Uterus (tissue), 2 donors: ENCODE measurements around the gene CHERP.

Experiments
- POLR2A ChIP-seq, 2 donors: fragments of 450-650 bp; IDR thresholded peaks; one replicate each; pipeline ENCODE4 v1.6.1; 2016; ENCODE audit warnings: antibody characterized with exemption in 2 of 2, mild to moderate bottlenecking in 1 of 2, moderate library complexity in 1 of 2
- TF ChIP-seq, protein P1 (sequence below), 4 experiments: fragments of 200-600 bp in 2 of 4; fragments of 450-650 bp in 2 of 4; sonication (generic) in 2 of 4; IDR thresholded peaks; one replicate each; pipeline ENCODE4 v1.5.1; 2016 to 2019; ENCODE audit warnings: antibody characterized with exemption in 4 of 4, mild to moderate bottlenecking in 2 of 4, moderate library complexity in 1 of 4

DNA sequence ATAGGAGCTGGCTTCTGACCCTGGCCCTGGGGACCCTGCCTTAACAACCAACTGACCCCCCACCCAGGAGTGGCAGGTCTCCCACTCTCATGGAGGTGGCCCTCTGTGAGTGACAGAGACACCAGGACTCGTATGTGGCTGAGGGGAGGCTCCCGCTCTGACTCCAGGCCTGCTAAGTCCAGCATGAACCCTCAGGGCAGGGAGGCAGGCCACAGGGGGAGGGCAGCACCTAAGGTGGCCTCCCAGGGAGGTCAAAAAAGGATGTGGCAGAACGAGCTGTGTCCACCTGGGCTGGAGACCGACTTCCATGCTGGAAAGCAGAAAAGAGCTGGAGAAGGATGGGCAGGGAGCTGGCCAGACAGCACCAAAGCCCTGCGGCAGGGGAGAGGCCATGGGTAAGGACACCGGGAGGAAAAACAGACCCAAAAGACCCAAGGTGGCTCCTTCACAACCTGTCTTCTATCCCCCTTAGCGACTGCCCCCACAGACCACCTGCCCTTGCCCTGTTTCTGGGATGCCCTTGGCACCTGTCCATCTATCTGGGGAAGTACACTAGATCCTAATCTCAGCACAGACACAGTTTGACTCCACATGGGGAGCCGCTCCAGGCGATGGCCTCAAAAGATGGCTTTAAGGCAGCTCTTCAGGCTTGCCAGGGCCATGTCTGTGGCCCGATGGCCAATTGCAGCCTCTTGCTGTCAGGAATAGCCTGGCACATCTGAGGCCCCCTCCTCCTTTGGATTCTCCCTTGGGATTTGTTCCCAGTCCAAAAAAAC is 40.4 kb upstream of the CHERP start:
- TF ChIP-seq POLR2A (IDR thresholded peaks at IDR 0.05): no peak
- TF ChIP-seq, protein P1, sequence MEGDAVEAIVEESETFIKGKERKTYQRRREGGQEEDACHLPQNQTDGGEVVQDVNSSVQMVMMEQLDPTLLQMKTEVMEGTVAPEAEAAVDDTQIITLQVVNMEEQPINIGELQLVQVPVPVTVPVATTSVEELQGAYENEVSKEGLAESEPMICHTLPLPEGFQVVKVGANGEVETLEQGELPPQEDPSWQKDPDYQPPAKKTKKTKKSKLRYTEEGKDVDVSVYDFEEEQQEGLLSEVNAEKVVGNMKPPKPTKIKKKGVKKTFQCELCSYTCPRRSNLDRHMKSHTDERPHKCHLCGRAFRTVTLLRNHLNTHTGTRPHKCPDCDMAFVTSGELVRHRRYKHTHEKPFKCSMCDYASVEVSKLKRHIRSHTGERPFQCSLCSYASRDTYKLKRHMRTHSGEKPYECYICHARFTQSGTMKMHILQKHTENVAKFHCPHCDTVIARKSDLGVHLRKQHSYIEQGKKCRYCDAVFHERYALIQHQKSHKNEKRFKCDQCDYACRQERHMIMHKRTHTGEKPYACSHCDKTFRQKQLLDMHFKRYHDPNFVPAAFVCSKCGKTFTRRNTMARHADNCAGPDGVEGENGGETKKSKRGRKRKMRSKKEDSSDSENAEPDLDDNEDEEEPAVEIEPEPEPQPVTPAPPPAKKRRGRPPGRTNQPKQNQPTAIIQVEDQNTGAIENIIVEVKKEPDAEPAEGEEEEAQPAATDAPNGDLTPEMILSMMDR (IDR thresholded peaks at IDR 0.05): no peak
